Stomach (tissue), 9 donors: ENCODE measurements around the gene BBS9. TPM values are rescaled to one million over a fixed set of nuclear protein-coding genes. Genes with fewer than 3 reads are reported as not detected.
A peak's percentile ranks its signal among the peaks of the same experiment; 100 is the strongest.

ENCODE experiments used
- DNase-seq, 2 donors: peaks; one replicate each; pipeline versions ENCODE4 v3.0.0 to v3.0.0-alpha.2; 2013 to 2019
- H3K27ac ChIP-seq, 5 donors: fragments of 200-600 bp in 4 of 5; sonication (generic) in 4 of 5; one replicate each; pipeline ENCODE4 v1.5.1; 2013 to 2019; ENCODE audit warnings: mild to moderate bottlenecking in 1 of 5, moderate library complexity in 1 of 5
- H3K27me3 ChIP-seq, 3 donors: fragments of 200-600 bp; sonication (generic); one replicate each; pipeline ENCODE4 v1.5.1; 2017 to 2019; ENCODE audit warnings: mixed run types in 1 of 3
- H3K36me3 ChIP-seq, 4 donors: fragments of 200-600 bp; sonication (generic); 1 replicate in 3 of 4; 2 replicates in 1 of 4; pipeline ENCODE4 v1.5.1; 2016 to 2019
- H3K4me1 ChIP-seq, 4 donors: fragments of 200-600 bp; sonication (generic); one replicate each; pipeline ENCODE4 v1.5.1; 2016 to 2019
- H3K4me3 ChIP-seq, 4 donors: fragments of 200-600 bp; sonication (generic) in 3 of 4; one replicate each; pipeline ENCODE4 v1.5.1; 2016 to 2019; ENCODE audit warnings: mild to moderate bottlenecking in 1 of 4
- H3K9me3 ChIP-seq, 4 donors: fragments of 200-600 bp; sonication (generic); one replicate each; pipeline ENCODE4 v1.5.1; 2016 to 2019
- EP300 ChIP-seq: sonication (generic); formaldehyde crosslinking; IDR thresholded peaks from one replicate; pipeline ENCODE4 v1.6.1; 2017; ENCODE audit warnings: antibody characterized with exemption
- POLR2A ChIP-seq, 4 donors: fragments of 450-650 bp; IDR thresholded peaks; one replicate each; pipeline ENCODE4 v1.6.1; 2016; ENCODE audit warnings: antibody characterized with exemption in 4 of 4, control low read depth in 2 of 4, mild to moderate bottlenecking in 1 of 4, moderate library complexity in 1 of 4
- POLR2AphosphoS5 ChIP-seq, 3 donors: sonication (generic); formaldehyde crosslinking; IDR thresholded peaks; one replicate each; pipeline ENCODE4 v1.6.1; 2016; ENCODE audit warnings: antibody characterized with exemption in 3 of 3
- WGBS, 5 donors: extraction: QIAGEN DNeasy Blood & Tissue Kit in 3 of 5; methylation state at CpG; one replicate each; pipeline versions ENCODE4 v1.1.5 to v1.1.7; 2013 to 2018; 5-methylcytosine and 5-hydroxymethylcytosine counted together
- intact Hi-C: fragments of 100-400 bp; cut with DNase I; formaldehyde crosslinking; loops from one replicate; pipeline ENCODE4 v1.15.1; 2023; ENCODE audit warnings: low total_unique reads
- polyA plus RNA-seq, 3 donors: library from polyadenylated mRNA; stranded (reverse); fragments of 200-250 nt; gene quantifications; one replicate each; pipeline ENCODE4 v1.2.3, GENCODE V29; 2013
- total RNA-seq, 5 donors: library from RNA; depleted of rRNA; stranded (reverse); fragments of >200 nt; gene quantifications; one replicate each; pipeline versions ENCODE4 v1.1.0 to v1.2.3, GENCODE V29; 2014 to 2016
- TF ChIP-seq, protein P1 (sequence below), 7 experiments: fragments of 450-650 bp in 4 of 7; fragments of 200-600 bp in 3 of 7; sonication (generic) in 3 of 7; IDR thresholded peaks; one replicate each; pipeline ENCODE4 v1.5.1; 2016 to 2019; ENCODE audit warnings: antibody characterized with exemption in 7 of 7, control low read depth in 2 of 7, mild to moderate bottlenecking in 1 of 7
- donor health status: healthy with polysubstance abuse.
- donor health status: Bipolar disorder and iron deficiency.
- donor health status: healthy.

The BBS9 gene
- total and polyA plus RNA-seq, 8 donors = 3.2 to 43.9 (median 5.9) TPM

DNA sequence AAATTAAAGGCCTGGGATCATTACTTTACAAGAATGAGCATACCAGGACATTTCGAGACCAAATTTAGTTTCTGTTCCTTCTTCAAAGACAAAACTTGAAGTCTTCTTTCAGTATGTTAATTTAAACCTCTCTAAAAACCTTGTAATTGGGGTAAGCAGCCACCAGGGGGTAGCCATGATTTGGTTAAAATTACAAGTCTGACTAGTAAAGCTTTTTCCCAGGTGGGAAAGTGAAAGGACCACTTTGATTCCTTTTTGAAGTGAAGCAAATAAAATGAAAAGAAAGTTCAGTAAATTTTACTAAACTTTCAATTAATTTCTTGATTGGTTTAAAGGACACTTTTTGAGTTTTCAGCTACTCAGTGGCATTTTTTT, 294.3 kb downstream of the BBS9 start:
- Histone ChIP-seq H3K27me3 (no peaks in the 10 kb centered on the region), H3K4me1 (peaks cover 0 to 26% (median 10%) of the 10 kb centered on the region in 4 donors), H3K36me3 (no peaks in the 10 kb centered on the region), H3K27ac (no peak overlapping the region), H3K9me3 (no peaks in the 10 kb centered on the region), H3K4me3 (no peak overlapping the region)
- 74 to 94% (median 87%) methylated on average over 1 of the region's 1 CpG for WGBS, 5 donors
- DNase-seq = no peak
- TF ChIP-seq POLR2A (IDR thresholded peaks at IDR 0.05) = no peak
- TF ChIP-seq, protein P1, sequence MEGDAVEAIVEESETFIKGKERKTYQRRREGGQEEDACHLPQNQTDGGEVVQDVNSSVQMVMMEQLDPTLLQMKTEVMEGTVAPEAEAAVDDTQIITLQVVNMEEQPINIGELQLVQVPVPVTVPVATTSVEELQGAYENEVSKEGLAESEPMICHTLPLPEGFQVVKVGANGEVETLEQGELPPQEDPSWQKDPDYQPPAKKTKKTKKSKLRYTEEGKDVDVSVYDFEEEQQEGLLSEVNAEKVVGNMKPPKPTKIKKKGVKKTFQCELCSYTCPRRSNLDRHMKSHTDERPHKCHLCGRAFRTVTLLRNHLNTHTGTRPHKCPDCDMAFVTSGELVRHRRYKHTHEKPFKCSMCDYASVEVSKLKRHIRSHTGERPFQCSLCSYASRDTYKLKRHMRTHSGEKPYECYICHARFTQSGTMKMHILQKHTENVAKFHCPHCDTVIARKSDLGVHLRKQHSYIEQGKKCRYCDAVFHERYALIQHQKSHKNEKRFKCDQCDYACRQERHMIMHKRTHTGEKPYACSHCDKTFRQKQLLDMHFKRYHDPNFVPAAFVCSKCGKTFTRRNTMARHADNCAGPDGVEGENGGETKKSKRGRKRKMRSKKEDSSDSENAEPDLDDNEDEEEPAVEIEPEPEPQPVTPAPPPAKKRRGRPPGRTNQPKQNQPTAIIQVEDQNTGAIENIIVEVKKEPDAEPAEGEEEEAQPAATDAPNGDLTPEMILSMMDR (IDR thresholded peaks at IDR 0.05) = peak in 3 of 7 experiments; percentile 9 to 23 (median 14)
- no peak for TF ChIP-seq EP300
- intact Hi-C loops = no loop called here

DNA sequence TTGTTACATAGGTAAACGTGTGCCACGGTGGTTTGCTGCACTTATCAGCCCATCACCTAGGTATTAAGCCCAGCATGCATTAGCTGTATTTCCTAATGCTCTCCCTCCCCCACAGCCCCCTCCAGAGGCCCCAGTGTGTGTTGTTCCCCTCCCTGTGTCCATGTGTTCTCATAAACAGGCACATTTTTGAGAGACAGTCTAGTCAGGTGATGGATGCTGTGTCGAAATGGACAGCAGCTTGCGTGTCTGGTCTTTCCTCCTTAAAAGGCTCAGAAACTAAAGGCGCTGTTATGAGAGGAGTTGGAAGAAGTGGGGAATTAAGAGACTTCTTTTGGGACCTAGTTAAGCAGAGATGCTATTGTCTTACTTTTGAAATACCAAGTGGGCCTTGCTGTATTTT, 296.0 kb downstream of the BBS9 start:
- H3K27me3 ChIP-seq = no peaks in the 10 kb centered on the region
- intact Hi-C loops = no loop called here
- H3K4me1 ChIP-seq = peaks cover 0 to 26% (median 10%) of the 10 kb centered on the region in 4 donors
- no peak overlapping the region for H3K4me3 ChIP-seq
- TF ChIP-seq EP300 (no peak), POLR2A (IDR thresholded peaks at IDR 0.05) (no peak), POLR2AphosphoS5 (IDR thresholded peaks at IDR 0.05) (no peak)
- TF ChIP-seq, protein P1 (IDR thresholded peaks at IDR 0.05) = no peak
- H3K27ac ChIP-seq = no peak overlapping the region
- no peaks in the 10 kb centered on the region for H3K9me3 ChIP-seq
- H3K36me3 ChIP-seq = no peaks in the 10 kb centered on the region
- no peak for DNase-seq
- WGBS, 5 donors = 73 to 84% (median 82%) methylated on average over 5 of the region's 5 CpGs

DNA sequence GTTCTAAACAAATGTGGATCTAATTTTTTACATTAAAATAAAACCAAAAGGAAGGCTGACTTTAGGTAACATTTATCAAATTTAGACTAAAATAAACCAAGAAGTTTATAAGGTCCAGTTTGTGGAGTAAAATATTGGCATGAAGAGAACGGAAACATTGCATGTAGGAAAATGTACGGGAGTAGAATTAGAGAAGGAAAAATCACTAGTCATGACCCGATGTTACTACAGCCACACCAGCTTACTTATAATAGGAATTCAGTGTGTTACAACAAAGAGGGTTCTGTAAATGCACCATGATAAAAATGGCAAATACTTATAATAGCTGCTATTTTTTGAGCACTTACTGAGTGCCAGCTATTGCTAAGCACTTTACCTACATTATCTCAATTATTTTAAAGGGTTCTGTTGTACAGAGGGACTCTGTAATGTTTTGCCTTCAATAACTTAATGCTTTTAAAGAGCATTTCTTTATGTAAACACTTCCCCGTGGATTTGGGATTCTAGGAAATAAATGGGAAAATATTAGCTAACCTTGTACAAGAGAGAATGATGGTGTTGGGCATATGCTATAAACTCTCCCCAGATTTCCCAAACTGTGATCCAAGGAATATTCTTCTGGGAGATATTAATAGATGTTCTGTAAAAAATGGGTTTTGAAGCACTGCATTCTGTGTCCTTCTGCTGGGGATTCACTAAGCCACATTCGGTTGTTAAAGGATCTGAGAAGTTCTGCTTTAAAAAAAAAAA, 296.7 kb downstream of the BBS9 start:
- Histone ChIP-seq H3K27ac (no peak overlapping the region), H3K36me3 (no peaks in the 10 kb centered on the region), H3K9me3 (no peaks in the 10 kb centered on the region), H3K27me3 (no peaks in the 10 kb centered on the region), H3K4me1 (peaks cover 0 to 26% (median 10%) of the 10 kb centered on the region in 4 donors), H3K4me3 (no peak overlapping the region)
- 62 to 80% (median 75%) methylated on average over 5 of the region's 5 CpGs for WGBS, 5 donors
- intact Hi-C loops = no loop called here
- DNase-seq = peak in 1 of 2 donors; percentile 15
- TF ChIP-seq POLR2AphosphoS5 (IDR thresholded peaks at IDR 0.05) = no peak
- TF ChIP-seq, protein P1 (IDR thresholded peaks at IDR 0.05) = no peak
- TF ChIP-seq POLR2A (IDR thresholded peaks at IDR 0.05) = no peak
- no peak for TF ChIP-seq EP300

DNA sequence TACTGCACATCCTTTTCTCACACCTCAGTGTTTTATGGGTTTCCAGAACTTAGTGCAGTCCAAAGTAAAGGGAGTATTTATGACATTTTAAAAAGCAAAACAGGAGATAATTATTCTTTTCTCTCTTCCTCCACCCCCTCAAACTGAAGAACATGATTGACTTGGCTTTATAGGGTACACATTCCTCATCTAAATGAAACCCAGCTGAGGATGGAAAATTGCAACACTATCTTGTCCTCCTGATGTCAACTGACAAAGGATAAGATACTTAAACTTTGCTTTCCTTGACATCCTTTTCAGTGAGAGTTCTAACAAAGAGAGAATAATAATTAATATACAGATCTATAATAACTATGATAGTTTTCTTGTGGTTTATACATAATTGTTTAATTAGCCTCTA, 299.1 kb downstream of the BBS9 start:
- no peak for DNase-seq
- Histone ChIP-seq H3K9me3 (no peaks in the 10 kb centered on the region), H3K27me3 (no peaks in the 10 kb centered on the region), H3K27ac (no peak overlapping the region), H3K4me3 (no peak overlapping the region), H3K36me3 (no peaks in the 10 kb centered on the region), H3K4me1 (peaks cover 0 to 15% (median 6%) of the 10 kb centered on the region in 4 donors)
- intact Hi-C loops = no loop called here
- TF ChIP-seq POLR2A (IDR thresholded peaks at IDR 0.05) (no peak), EP300 (no peak), POLR2AphosphoS5 (IDR thresholded peaks at IDR 0.05) (no peak)
- TF ChIP-seq, protein P1 (IDR thresholded peaks at IDR 0.05) = no peak
